Stimulated activated naive CD8-positive, alpha-beta T cell treated with anti-CD3 and anti-CD28 coated beads, Interleukin-15, Interleukin-2, amounts not matched to agents 100 ng/mL and 50 ng/mL, for 24 hours (primary cell): ENCODE data around the gene CAB39.

Source experiments
- H3K27ac Mint-ChIP-seq: one replicate; pipeline ENCODE4 v1.8.0; 2021; ENCODE audit warnings: mild to moderate bottlenecking, mixed read lengths
- H3K27me3 Mint-ChIP-seq: one replicate; pipeline ENCODE4 v1.8.0; 2021; ENCODE audit warnings: mixed read lengths
- H3K36me3 Mint-ChIP-seq: one replicate; pipeline ENCODE4 v1.8.0; 2021; ENCODE audit warnings: low read depth, mixed read lengths
- H3K4me1 Mint-ChIP-seq: one replicate; pipeline ENCODE4 v1.8.0; 2021; ENCODE audit warnings: low read depth, mixed read lengths
- H3K4me3 Mint-ChIP-seq: one replicate; pipeline ENCODE4 v1.8.0; 2021; ENCODE audit warnings: mild to moderate bottlenecking, mixed read lengths
- H3K9me3 Mint-ChIP-seq: one replicate; pipeline ENCODE4 v1.8.0; 2021; ENCODE audit warnings: mixed read lengths

Gene CAB39

GRCh38 chr2:230814616-230815015 lies 102.0 kb downstream of the CAB39 start:
- H3K36me3 Mint-ChIP-seq, result peaks cover 80% of the 10 kb centered on the region
- no peaks in the 10 kb centered on the region for H3K27me3 Mint-ChIP-seq
- no peaks in the 10 kb centered on the region for H3K9me3 Mint-ChIP-seq
- no peaks in the 10 kb centered on the region for H3K4me1 Mint-ChIP-seq
- no peak overlapping the region for H3K27ac Mint-ChIP-seq
- no peak overlapping the region for H3K4me3 Mint-ChIP-seq

- no peaks in the 10 kb centered on the region for H3K27me3 Mint-ChIP-seq
- H3K27ac Mint-ChIP-seq, result no peak overlapping the region
- H3K4me3 Mint-ChIP-seq, result no peak overlapping the region
- H3K9me3 Mint-ChIP-seq, result no peaks in the 10 kb centered on the region
- H3K4me1 Mint-ChIP-seq, result no peaks in the 10 kb centered on the region
- H3K36me3 Mint-ChIP-seq, result peaks cover 80% of the 10 kb centered on the region
Observed at GRCh38 chr2:230815088-230815487, 102.4 kb downstream of the CAB39 start.

- no peaks in the 10 kb centered on the region for H3K9me3 Mint-ChIP-seq
- peaks cover 69% of the 10 kb centered on the region for H3K36me3 Mint-ChIP-seq
- H3K4me3 Mint-ChIP-seq, result no peak overlapping the region
- H3K4me1 Mint-ChIP-seq, result no peaks in the 10 kb centered on the region
- H3K27me3 Mint-ChIP-seq, result no peaks in the 10 kb centered on the region
- H3K27ac Mint-ChIP-seq, result peak overlapping the region; percentile 53
Observed at GRCh38 chr2:230816735-230817134, 104.1 kb downstream of the CAB39 start.

GRCh38 chr2:230819433-230819832 lies 106.8 kb downstream of the CAB39 start:
- H3K36me3 Mint-ChIP-seq, result peaks cover 46% of the 10 kb centered on the region
- peaks cover 2% of the 10 kb centered on the region for H3K4me1 Mint-ChIP-seq
- no peaks in the 10 kb centered on the region for H3K27me3 Mint-ChIP-seq
- no peak overlapping the region for H3K27ac Mint-ChIP-seq
- no peaks in the 10 kb centered on the region for H3K9me3 Mint-ChIP-seq
- no peak overlapping the region for H3K4me3 Mint-ChIP-seq

- H3K27me3 Mint-ChIP-seq, result peaks cover 7% of the 10 kb centered on the region
- H3K4me1 Mint-ChIP-seq, result peaks cover 5% of the 10 kb centered on the region
- peaks cover 34% of the 10 kb centered on the region for H3K36me3 Mint-ChIP-seq
- no peaks in the 10 kb centered on the region for H3K9me3 Mint-ChIP-seq
- H3K27ac Mint-ChIP-seq, result peak overlapping the region; percentile 38
- no peak overlapping the region for H3K4me3 Mint-ChIP-seq
Observed at GRCh38 chr2:230821261-230821990, 108.8 kb downstream of the CAB39 start.

- no peak overlapping the region for H3K27ac Mint-ChIP-seq
- H3K36me3 Mint-ChIP-seq, result peaks cover 28% of the 10 kb centered on the region
- H3K27me3 Mint-ChIP-seq, result peaks cover 14% of the 10 kb centered on the region
- H3K9me3 Mint-ChIP-seq, result no peaks in the 10 kb centered on the region
- no peak overlapping the region for H3K4me3 Mint-ChIP-seq
- H3K4me1 Mint-ChIP-seq, result peaks cover 5% of the 10 kb centered on the region
Observed at GRCh38 chr2:230821991-230822520, 109.4 kb downstream of the CAB39 start.

GRCh38 chr2:230823264-230823964 lies 110.8 kb downstream of the CAB39 start:
- Mint-ChIP-seq H3K4me3 (no peak overlapping the region), H3K27ac (no peak overlapping the region)

GRCh38 chr2:230824406-230824978 lies 111.8 kb downstream of the CAB39 start:
- Mint-ChIP-seq H3K9me3 (no peaks in the 10 kb centered on the region), H3K4me1 (peaks cover 5% of the 10 kb centered on the region), H3K27me3 (peaks cover 26% of the 10 kb centered on the region), H3K4me3 (no peak overlapping the region), H3K36me3 (peaks cover 10% of the 10 kb centered on the region), H3K27ac (no peak overlapping the region)

More at GRCh38 chr2:230823264-230823964, 110.8 kb downstream of the CAB39 start:
- H3K9me3 Mint-ChIP-seq, result no peaks in the 10 kb centered on the region
- peaks cover 19% of the 10 kb centered on the region for H3K36me3 Mint-ChIP-seq
- H3K4me1 Mint-ChIP-seq, result peaks cover 5% of the 10 kb centered on the region
- peaks cover 21% of the 10 kb centered on the region for H3K27me3 Mint-ChIP-seq

- Mint-ChIP-seq H3K4me3 (no peak overlapping the region), H3K9me3 (no peaks in the 10 kb centered on the region), H3K27ac (no peak overlapping the region), H3K27me3 (peaks cover 29% of the 10 kb centered on the region), H3K36me3 (peaks cover 3% of the 10 kb centered on the region), H3K4me1 (peaks cover 9% of the 10 kb centered on the region)
Observed at GRCh38 chr2:230825354-230825753, 112.7 kb downstream of the CAB39 start.

GRCh38 chr2:230827774-230828271 lies 115.2 kb downstream of the CAB39 start:
- Mint-ChIP-seq H3K4me3 (no peak overlapping the region), H3K27me3 (peaks cover 36% of the 10 kb centered on the region), H3K9me3 (no peaks in the 10 kb centered on the region), H3K27ac (no peak overlapping the region), H3K36me3 (no peaks in the 10 kb centered on the region), H3K4me1 (peaks cover 11% of the 10 kb centered on the region)

GRCh38 chr2:230828272-230828961 lies 115.8 kb downstream of the CAB39 start:
- H3K36me3 Mint-ChIP-seq, result no peaks in the 10 kb centered on the region
- H3K27ac Mint-ChIP-seq, result no peak overlapping the region
- no peaks in the 10 kb centered on the region for H3K9me3 Mint-ChIP-seq
- H3K4me1 Mint-ChIP-seq, result peaks cover 11% of the 10 kb centered on the region
- peaks cover 36% of the 10 kb centered on the region for H3K27me3 Mint-ChIP-seq
- no peak overlapping the region for H3K4me3 Mint-ChIP-seq

- H3K4me3 Mint-ChIP-seq, result no peak overlapping the region
Observed at GRCh38 chr2:230829293-230829692, 116.7 kb downstream of the CAB39 start.

GRCh38 chr2:230829959-230830358 lies 117.3 kb downstream of the CAB39 start:
- H3K4me3 Mint-ChIP-seq, result no peak overlapping the region
- no peaks in the 10 kb centered on the region for H3K9me3 Mint-ChIP-seq
- H3K27ac Mint-ChIP-seq, result no peak overlapping the region
- peaks cover 36% of the 10 kb centered on the region for H3K27me3 Mint-ChIP-seq
- H3K4me1 Mint-ChIP-seq, result peaks cover 6% of the 10 kb centered on the region
- H3K36me3 Mint-ChIP-seq, result no peaks in the 10 kb centered on the region

More at GRCh38 chr2:230829293-230829692, 116.7 kb downstream of the CAB39 start:
- Mint-ChIP-seq H3K27ac (no peak overlapping the region), H3K27me3 (peaks cover 36% of the 10 kb centered on the region), H3K36me3 (no peaks in the 10 kb centered on the region), H3K9me3 (no peaks in the 10 kb centered on the region), H3K4me1 (peaks cover 11% of the 10 kb centered on the region)

GRCh38 chr2:230830428-230830827 lies 117.8 kb downstream of the CAB39 start:
- Mint-ChIP-seq H3K9me3 (no peaks in the 10 kb centered on the region), H3K27ac (no peak overlapping the region), H3K4me1 (peaks cover 6% of the 10 kb centered on the region), H3K36me3 (no peaks in the 10 kb centered on the region), H3K4me3 (no peak overlapping the region), H3K27me3 (peaks cover 36% of the 10 kb centered on the region)
